Measurements from ENCODE around the gene CC2D1A. TPM values are rescaled to one million over a fixed set of nuclear protein-coding genes. Genes with fewer than 3 reads are reported as not detected.

Gene CC2D1A
- polyA plus RNA-seq, 1 experiment, result 5.1 TPM

GRCh38 chr19:13938301-13939064 is 32.5 kb downstream of the CC2D1A start, which contains the start of gene PODNL1:
TSS of gene PODNL1 (minus strand) at chr19:13938417. CDS start at chr19:13938181, 236 bp downstream.
- Histone ChIP-seq H3K27ac (ENCODE audit: low read depth, low read length) (peak within 1 kb of the TSS; percentile 31), H3K27me3 (ENCODE audit: control insufficient read depth, insufficient read depth, low read length) (no peaks in the 10 kb centered on the region)

GRCh38 chr19:13942023-13942684 is 36.2 kb downstream of the CC2D1A start:
- CTCF ChIA-PET, result no interaction called here
- no peak for DNase-seq (ENCODE audit: low read depth, low spot score)

More at GRCh38 chr19:13938301-13939064, 32.5 kb downstream of the CC2D1A start, which contains the start of gene PODNL1:
- CTCF ChIA-PET, result interaction anchor here (0.5 kb wide), 1 partner anchor 647 kb away, joined by 3 read pairs; no protein-coding TSS in a partner anchor
- POLR2A ChIA-PET, result interaction anchor here (0.6 to 0.9 kb wide), 4 partner anchors 9 to 775 kb away, joined by 3 to 4 read pairs (median 4); partner anchors contain the start of genes BRME1 and CC2D1A
- Histone ChIP-seq H3K4me3 (ENCODE audit: low read depth, low read length) (peak within 1 kb of the TSS; percentile 47), H3K9me3 (ENCODE audit: control insufficient read depth, insufficient read depth, low read length) (no peaks in the 10 kb centered on the region)
- TF ChIP-seq CTCF (IDR thresholded peaks at IDR 0.05; ENCODE audit: low read depth, low read length), result no peak
- no peak for DNase-seq (ENCODE audit: low read depth, low spot score)

GRCh38 chr19:13946414-13946813 is 40.4 kb downstream of the CC2D1A start:
- ChIA-PET CTCF (no interaction called here), POLR2A (no interaction called here)
- Histone ChIP-seq H3K27ac (ENCODE audit: low read depth, low read length) (no peak overlapping the region), H3K9me3 (ENCODE audit: control insufficient read depth, insufficient read depth, low read length) (no peaks in the 10 kb centered on the region), H3K4me3 (ENCODE audit: low read depth, low read length) (no peak overlapping the region), H3K27me3 (ENCODE audit: control insufficient read depth, insufficient read depth, low read length) (peaks cover 3% of the 10 kb centered on the region)
- DNase-seq (ENCODE audit: low read depth, low spot score), result no peak
- TF ChIP-seq CTCF (IDR thresholded peaks at IDR 0.05; ENCODE audit: low read depth, low read length), result no peak

More at GRCh38 chr19:13942023-13942684, 36.2 kb downstream of the CC2D1A start:
- TF ChIP-seq CTCF (IDR thresholded peaks at IDR 0.05; ENCODE audit: low read depth, low read length), result no peak
- POLR2A ChIA-PET, result interaction anchor here (1.1 kb wide), 1 partner anchor 57 kb away, joined by 4 read pairs; no protein-coding TSS in a partner anchor
- Histone ChIP-seq H3K27ac (ENCODE audit: low read depth, low read length) (no peak overlapping the region), H3K4me3 (ENCODE audit: low read depth, low read length) (no peak overlapping the region), H3K9me3 (ENCODE audit: control insufficient read depth, insufficient read depth, low read length) (no peaks in the 10 kb centered on the region), H3K27me3 (ENCODE audit: control insufficient read depth, insufficient read depth, low read length) (peaks cover 3% of the 10 kb centered on the region)

- Histone ChIP-seq H3K4me3 (ENCODE audit: low read depth, low read length) (no peak overlapping the region), H3K27ac (ENCODE audit: low read depth, low read length) (no peak overlapping the region), H3K27me3 (ENCODE audit: control insufficient read depth, insufficient read depth, low read length) (no peaks in the 10 kb centered on the region), H3K9me3 (ENCODE audit: control insufficient read depth, insufficient read depth, low read length) (no peaks in the 10 kb centered on the region)
- TF ChIP-seq CTCF (IDR thresholded peaks at IDR 0.05; ENCODE audit: low read depth, low read length), result no peak
- ChIA-PET CTCF (interaction anchor here (0.7 kb wide), 1 partner anchor 75 kb away, joined by 6 read pairs; no protein-coding TSS in a partner anchor), POLR2A (no interaction called here)
- no peak for DNase-seq (ENCODE audit: low read depth, low spot score)
Measured at GRCh38 chr19:13951043-13951442, 45.0 kb downstream of the CC2D1A start.
